Duodenal mucosa (tissue), 2 donors: Measurements from ENCODE around the gene EDN1.
A peak's percentile ranks its signal among the peaks of the same experiment; 100 is the strongest.

ENCODE experiments used
- H3K27ac ChIP-seq: one replicate; pipeline ENCODE4 v1.7.0; 2013; ENCODE audit warnings: low read depth, low read length
- H3K27me3 ChIP-seq, 2 donors: one replicate each; pipeline ENCODE4 v1.7.0; 2013; ENCODE audit warnings: low read length in 2 of 2, control low read depth in 1 of 2; ENCODE audit not compliant: insufficient read depth in 2 of 2, control insufficient read depth in 1 of 2
- H3K36me3 ChIP-seq, 2 donors: one replicate each; pipeline ENCODE4 v1.7.0; 2013; ENCODE audit warnings: low read length in 2 of 2, control low read depth in 1 of 2; ENCODE audit not compliant: insufficient read depth in 2 of 2, control insufficient read depth in 1 of 2
- H3K4me1 ChIP-seq, 2 donors: one replicate each; pipeline ENCODE4 v1.7.0; 2013; ENCODE audit warnings: low read length in 2 of 2, control low read depth in 1 of 2; ENCODE audit not compliant: insufficient read depth in 2 of 2, control insufficient read depth in 1 of 2
- H3K4me3 ChIP-seq, 2 donors: one replicate each; pipeline ENCODE4 v1.7.0; 2013; ENCODE audit warnings: low read length in 2 of 2, low read depth in 1 of 2
- H3K9ac ChIP-seq, 2 donors: one replicate each; pipeline ENCODE4 v1.7.0; 2013; ENCODE audit warnings: low read length in 2 of 2, low read depth in 1 of 2
- H3K9me3 ChIP-seq, 2 donors: one replicate each; pipeline ENCODE4 v1.7.0; 2013; ENCODE audit warnings: low read length in 2 of 2, control low read depth in 1 of 2; ENCODE audit not compliant: control insufficient read depth in 1 of 2

Gene EDN1

DNA sequence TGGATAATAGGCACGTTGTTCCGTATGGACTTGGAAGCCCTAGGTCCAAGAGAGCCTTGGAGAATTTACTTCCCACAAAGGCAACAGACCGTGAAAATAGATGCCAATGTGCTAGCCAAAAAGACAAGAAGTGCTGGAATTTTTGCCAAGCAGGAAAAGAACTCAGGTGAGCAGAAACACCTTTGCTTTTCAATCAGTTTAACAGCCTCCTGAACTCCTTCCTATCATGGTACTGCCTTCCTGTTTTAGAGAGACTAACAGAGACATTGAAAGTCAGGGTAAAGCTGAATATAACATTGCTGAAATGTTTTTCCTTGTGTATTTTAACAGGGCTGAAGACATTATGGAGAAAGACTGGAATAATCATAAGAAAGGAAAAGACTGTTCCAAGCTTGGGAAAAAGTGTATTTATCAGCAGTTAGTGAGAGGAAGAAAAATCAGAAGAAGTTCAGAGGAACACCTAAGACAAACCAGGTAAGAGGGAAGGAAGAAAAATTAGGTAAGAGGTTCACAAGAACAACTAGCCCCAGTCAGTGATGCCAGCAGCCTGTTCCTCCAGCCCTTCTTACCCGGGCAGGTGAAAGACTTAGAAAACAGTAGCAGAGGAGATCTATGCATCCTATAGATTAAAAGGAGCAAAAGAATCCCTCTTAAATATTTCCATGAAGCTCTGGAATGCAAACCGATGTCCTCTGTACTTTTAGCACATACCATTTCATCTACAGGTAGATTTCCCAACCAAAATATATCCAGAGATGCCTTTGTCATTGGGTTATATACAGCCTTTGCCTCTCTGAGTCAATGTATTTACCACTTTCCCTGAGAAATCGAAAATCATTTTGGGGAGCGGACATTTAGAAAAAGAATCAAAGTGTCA, 4.0 kb downstream of the EDN1 start:
- H3K36me3 ChIP-seq = peaks cover 0 to 29% of the 10 kb centered on the region in 2 donors
- H3K9me3 ChIP-seq = no peaks in the 10 kb centered on the region
- H3K27me3 ChIP-seq = peaks cover 0 to 4% of the 10 kb centered on the region in 2 donors
- no peak overlapping the region for H3K9ac ChIP-seq
- peaks cover 12 to 20% of the 10 kb centered on the region in 2 donors for H3K4me1 ChIP-seq
- no peak overlapping the region for H3K4me3 ChIP-seq
- no peak overlapping the region for H3K27ac ChIP-seq

DNA sequence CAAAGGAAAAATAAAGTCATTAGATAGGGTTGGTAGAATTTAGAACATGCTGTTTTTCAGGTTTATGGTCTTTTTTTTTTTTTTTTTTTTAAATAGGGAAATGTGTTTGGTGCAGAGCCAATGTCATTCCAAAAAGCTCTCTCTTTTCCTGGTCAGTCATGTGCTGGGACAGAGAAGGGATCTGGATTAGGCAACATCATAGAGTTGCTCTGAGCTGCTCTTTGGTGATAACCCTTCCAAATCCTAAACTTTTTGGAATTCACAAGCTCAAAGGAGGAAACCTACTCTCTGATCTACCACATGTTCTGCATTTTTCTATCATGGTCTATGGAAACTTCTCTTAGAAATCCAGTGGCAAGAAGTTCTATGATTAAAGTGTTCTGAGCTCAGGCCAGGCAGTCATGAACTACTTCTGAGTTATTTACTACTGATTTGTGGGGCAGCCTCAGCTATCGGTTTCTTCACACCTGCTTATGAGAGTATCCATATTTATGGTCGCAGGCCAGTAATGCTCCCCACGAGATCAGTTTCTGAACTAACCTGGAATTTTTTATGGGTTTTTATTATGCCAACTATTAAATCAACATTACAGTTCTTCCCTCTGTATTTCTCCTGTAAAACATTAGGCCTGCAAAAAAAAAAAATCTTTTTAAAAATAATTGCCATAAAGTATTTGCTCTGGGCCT, 4.8 kb downstream of the EDN1 start:
- Histone ChIP-seq H3K4me3 (no peak overlapping the region), H3K27me3 (peaks cover 0 to 4% of the 10 kb centered on the region in 2 donors), H3K27ac (no peak overlapping the region), H3K9me3 (no peaks in the 10 kb centered on the region), H3K4me1 (peaks cover 12 to 16% of the 10 kb centered on the region in 2 donors), H3K36me3 (peaks cover 0 to 29% of the 10 kb centered on the region in 2 donors), H3K9ac (no peak overlapping the region)

DNA sequence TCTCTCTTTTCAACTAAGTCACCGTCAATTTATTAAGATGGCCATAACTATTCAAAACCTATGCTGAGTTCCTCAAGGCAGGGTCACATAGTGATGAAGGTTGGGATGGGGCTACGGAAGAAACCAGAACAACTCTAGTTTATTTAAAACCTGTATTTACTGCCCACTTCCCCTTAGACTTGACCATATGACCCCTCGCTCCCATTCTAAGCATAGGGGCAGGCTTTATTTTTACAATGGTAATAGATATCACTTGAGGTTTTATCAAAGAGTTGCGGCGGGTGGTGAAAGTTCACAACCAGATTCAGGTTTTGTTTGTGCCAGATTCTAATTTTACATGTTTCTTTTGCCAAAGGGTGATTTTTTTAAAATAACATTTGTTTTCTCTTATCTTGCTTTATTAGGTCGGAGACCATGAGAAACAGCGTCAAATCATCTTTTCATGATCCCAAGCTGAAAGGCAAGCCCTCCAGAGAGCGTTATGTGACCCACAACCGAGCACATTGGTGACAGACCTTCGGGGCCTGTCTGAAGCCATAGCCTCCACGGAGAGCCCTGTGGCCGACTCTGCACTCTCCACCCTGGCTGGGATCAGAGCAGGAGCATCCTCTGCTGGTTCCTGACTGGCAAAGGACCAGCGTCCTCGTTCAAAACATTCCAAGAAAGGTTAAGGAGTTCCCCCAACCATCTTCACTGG, 5.5 kb downstream of the EDN1 start:
- H3K9me3 ChIP-seq = no peaks in the 10 kb centered on the region
- H3K4me3 ChIP-seq = no peak overlapping the region
- peaks cover 12 to 16% of the 10 kb centered on the region in 2 donors for H3K4me1 ChIP-seq
- peak overlapping the region; percentile 18 for H3K27ac ChIP-seq
- no peak overlapping the region for H3K9ac ChIP-seq
- H3K27me3 ChIP-seq = peaks cover 0 to 4% of the 10 kb centered on the region in 2 donors
- H3K36me3 ChIP-seq = peaks cover 0 to 29% of the 10 kb centered on the region in 2 donors

DNA sequence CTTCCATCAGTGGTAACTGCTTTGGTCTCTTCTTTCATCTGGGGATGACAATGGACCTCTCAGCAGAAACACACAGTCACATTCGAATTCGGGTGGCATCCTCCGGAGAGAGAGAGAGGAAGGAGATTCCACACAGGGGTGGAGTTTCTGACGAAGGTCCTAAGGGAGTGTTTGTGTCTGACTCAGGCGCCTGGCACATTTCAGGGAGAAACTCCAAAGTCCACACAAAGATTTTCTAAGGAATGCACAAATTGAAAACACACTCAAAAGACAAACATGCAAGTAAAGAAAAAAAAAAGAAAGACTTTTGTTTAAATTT, 6.1 kb downstream of the EDN1 start:
- Histone ChIP-seq H3K4me3 (no peak overlapping the region), H3K27ac (no peak overlapping the region), H3K36me3 (peaks cover 0 to 29% of the 10 kb centered on the region in 2 donors), H3K9me3 (no peaks in the 10 kb centered on the region), H3K4me1 (peaks cover 12 to 16% of the 10 kb centered on the region in 2 donors), H3K27me3 (peaks cover 0 to 4% of the 10 kb centered on the region in 2 donors), H3K9ac (no peak overlapping the region)

DNA sequence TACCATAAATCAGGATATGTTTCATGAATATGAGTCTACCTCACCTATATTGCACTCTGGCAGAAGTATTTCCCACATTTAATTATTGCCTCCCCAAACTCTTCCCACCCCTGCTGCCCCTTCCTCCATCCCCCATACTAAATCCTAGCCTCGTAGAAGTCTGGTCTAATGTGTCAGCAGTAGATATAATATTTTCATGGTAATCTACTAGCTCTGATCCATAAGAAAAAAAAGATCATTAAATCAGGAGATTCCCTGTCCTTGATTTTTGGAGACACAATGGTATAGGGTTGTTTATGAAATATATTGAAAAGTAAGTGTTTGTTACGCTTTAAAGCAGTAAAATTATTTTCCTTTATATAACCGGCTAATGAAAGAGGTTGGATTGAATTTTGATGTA, 6.4 kb downstream of the EDN1 start:
- Histone ChIP-seq H3K4me3 (no peak overlapping the region), H3K9ac (no peak overlapping the region), H3K27me3 (peaks cover 0 to 4% of the 10 kb centered on the region in 2 donors), H3K9me3 (no peaks in the 10 kb centered on the region), H3K27ac (no peak overlapping the region), H3K4me1 (peaks cover 12% of the 10 kb centered on the region in 2 donors), H3K36me3 (peaks cover 0 to 29% of the 10 kb centered on the region in 2 donors)

DNA sequence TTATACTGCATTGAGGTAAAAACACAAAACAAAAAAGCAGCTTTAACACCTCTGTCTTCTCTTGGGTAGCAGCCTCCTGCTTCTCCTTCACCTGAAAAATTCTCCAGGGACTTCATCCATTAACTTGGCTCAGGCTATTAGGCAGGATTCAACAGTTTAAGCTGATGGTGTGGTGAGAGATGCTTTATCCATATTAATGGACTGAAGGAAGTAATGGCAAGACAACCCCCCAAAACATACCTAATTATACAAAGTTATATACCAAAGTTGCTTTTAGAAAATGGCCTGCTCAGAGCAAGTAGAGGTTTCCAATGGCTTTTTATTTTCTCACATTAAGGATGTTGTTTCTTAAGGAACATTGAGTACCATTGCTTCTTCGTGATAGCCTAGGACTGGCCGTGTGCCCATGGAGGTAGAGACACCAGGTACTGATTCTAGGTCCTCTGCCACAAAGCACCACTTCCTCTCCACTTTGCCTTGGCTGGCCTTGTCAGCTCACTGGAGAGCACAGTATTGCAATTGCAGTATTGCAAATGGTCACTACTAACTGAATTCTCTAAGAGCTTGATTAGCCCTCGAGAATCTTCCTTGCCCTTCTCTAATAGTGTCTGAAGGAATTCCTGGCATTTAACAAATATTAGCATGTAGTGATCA, 7.3 kb downstream of the EDN1 start:
- Histone ChIP-seq H3K9ac (no peak overlapping the region), H3K36me3 (peaks cover 0 to 29% of the 10 kb centered on the region in 2 donors), H3K27ac (no peak overlapping the region), H3K27me3 (no peaks in the 10 kb centered on the region), H3K9me3 (no peaks in the 10 kb centered on the region), H3K4me3 (no peak overlapping the region), H3K4me1 (peaks cover 5 to 8% of the 10 kb centered on the region in 2 donors)

DNA sequence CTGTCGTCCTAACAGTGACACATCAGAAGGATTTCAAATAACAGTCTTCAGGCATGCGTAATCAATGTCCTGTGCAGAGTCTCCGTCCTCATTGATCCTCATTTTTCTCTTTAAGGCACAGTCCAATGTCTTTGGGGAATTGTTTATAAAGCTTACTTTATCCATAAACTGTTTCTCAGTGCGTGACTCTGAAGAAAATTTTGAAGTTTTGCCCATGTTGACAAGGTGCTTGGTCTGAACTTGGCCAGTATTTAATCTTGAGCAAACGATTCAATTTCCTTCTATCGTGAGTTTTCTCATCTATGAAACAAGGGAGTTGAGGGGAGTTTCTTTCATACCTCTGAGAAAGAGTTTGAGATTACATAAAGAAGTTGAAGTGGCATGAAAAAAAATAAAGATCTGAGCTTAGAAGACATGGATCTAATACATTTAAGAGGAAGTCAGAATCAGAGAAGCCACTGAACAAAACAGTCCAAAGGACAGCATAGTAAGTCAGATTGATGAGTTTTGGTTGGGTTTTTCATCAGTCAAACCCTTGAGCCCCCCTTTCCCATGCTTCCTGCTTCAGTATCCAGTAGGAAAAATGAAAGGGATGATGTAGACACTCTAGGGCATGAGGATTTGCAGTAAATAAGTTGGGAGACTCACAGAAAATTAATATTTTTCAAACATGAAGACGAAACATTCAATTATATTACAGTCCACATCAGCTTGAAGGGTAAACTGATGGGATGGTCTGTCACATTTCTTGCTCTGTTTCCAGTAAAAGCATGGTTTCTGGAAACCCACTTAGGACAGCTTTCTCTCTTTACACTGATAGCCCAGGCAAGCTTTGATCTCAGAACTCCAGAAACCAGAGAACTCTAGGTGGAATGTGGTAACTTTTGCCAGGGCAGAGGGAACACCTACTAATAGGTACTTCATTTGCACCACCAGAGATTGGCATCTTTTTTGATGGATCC, 8.1 kb downstream of the EDN1 start:
- H3K4me3 ChIP-seq = no peak overlapping the region
- H3K9me3 ChIP-seq = no peaks in the 10 kb centered on the region
- no peak overlapping the region for H3K27ac ChIP-seq
- peaks cover 5 to 6% of the 10 kb centered on the region in 2 donors for H3K4me1 ChIP-seq
- H3K36me3 ChIP-seq = peaks cover 0 to 29% of the 10 kb centered on the region in 2 donors
- no peaks in the 10 kb centered on the region for H3K27me3 ChIP-seq
- H3K9ac ChIP-seq = no peak overlapping the region

DNA sequence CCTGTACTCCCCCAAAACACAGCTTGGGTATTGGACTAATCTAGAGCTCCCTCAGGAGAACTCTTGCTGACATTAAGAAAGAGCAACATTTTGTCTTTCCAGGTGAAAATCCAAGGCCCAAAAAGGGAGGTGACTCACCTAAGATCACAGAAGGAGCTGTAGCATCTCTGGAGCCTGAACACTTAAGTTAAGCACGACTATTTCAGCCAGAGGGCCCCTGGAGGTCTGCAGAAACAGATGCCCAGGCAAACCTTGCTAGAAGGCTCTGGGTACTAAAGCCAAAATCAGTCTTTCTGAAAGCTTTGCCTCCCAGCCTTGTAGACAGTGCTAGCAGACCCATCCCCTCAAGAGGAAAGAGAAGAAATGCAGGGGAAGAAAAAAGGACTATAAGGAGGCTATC, 8.8 kb downstream of the EDN1 start:
- Histone ChIP-seq H3K4me1 (peaks cover 5 to 6% of the 10 kb centered on the region in 2 donors), H3K4me3 (no peak overlapping the region), H3K9ac (no peak overlapping the region), H3K36me3 (peaks cover 0 to 24% of the 10 kb centered on the region in 2 donors), H3K9me3 (no peaks in the 10 kb centered on the region), H3K27ac (no peak overlapping the region), H3K27me3 (no peaks in the 10 kb centered on the region)

DNA sequence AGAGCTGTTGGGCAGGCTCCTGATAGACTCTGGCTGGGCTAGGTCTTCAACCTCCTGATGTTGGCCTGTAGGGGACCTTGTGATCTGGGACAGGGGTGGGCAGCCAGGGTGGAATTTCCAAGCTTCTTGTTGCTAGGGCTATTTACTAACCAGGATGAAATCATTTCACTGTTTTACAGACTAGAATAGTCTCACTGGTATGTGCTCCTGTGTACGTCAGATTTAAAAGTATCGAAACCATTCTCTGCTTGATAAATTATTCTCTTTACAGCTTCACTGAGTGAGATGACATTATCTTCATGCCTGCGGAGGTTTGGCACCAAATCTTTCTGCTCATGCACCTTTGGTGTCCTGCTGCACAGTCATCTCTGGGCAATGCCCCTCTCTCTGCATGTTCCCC, 10.9 kb downstream of the EDN1 start:
- Histone ChIP-seq H3K4me3 (no peak overlapping the region), H3K4me1 (peaks cover 2% of the 10 kb centered on the region in 2 donors), H3K9me3 (no peaks in the 10 kb centered on the region), H3K9ac (no peak overlapping the region), H3K27ac (no peak overlapping the region), H3K36me3 (peaks cover 0 to 12% of the 10 kb centered on the region in 2 donors), H3K27me3 (no peaks in the 10 kb centered on the region)
